Left ventricle myocardium inferior (tissue), 1 donor: Measurements from ENCODE around the gene GPC6. TPM values are rescaled to one million over a fixed set of nuclear protein-coding genes. Genes with fewer than 3 reads are reported as not detected.

Experiments used
- DNase-seq: peaks from one replicate; pipeline ENCODE4 v3.0.0-alpha.2; 2020
- H3K27ac ChIP-seq: fragments of 200-600 bp; replicated peaks from 2 replicates; pipeline ENCODE4 v1.8.0; 2021
- H3K27me3 ChIP-seq: fragments of 200-600 bp; 2 replicates; pipeline ENCODE4 v1.8.0; 2021; ENCODE audit warnings: low read depth
- H3K36me3 ChIP-seq: fragments of 200-600 bp; 2 replicates; pipeline ENCODE4 v1.8.0; 2021
- H3K4me1 ChIP-seq: fragments of 200-600 bp; 2 replicates; pipeline ENCODE4 v1.8.0; 2021
- H3K4me3 ChIP-seq: fragments of 200-600 bp; 2 replicates; pipeline ENCODE4 v1.8.0; 2021; ENCODE audit warnings: mild to moderate bottlenecking, moderate library complexity
- H3K9me3 ChIP-seq: fragments of 200-600 bp; replicated peaks from 2 replicates; pipeline ENCODE4 v1.8.0; 2021
- CTCF ChIP-seq: fragments of 200-600 bp; IDR thresholded peaks from 2 replicates; pipeline ENCODE4 v1.8.0; 2021; ENCODE audit warnings: antibody characterized with exemption, mild to moderate bottlenecking, borderline replicate concordance
- intact Hi-C: fragments of 100-400 bp; cut with micrococcal nuclease; formaldehyde crosslinking; loops from one replicate; pipeline ENCODE4 v1.11.0; 2022
- total RNA-seq: library from RNA; stranded (reverse); fragmentation: NEBNext Ultra II Directional; extraction: Animal tissue kit (Norgen Biotek cat#: 25700); gene quantifications from one replicate; pipeline ENCODE4 v1.2.1, GENCODE V29; 2021
- donor health status: DM: no; HTN: yes; CAD: no; lungs with severe emphysema.

The GPC6 gene
- total RNA-seq, 1 donor from 2014 or later: 1.8 TPM

- no peak for DNase-seq
- Histone ChIP-seq H3K36me3 (no peaks in the 10 kb centered on the region), H3K27me3 (no peaks in the 10 kb centered on the region), H3K4me1 (peaks cover 10% of the 10 kb centered on the region), H3K9me3 (no peaks in the 10 kb centered on the region), H3K4me3 (no peak overlapping the region), H3K27ac (no peak overlapping the region)
- no peak for TF ChIP-seq CTCF
- intact Hi-C loops: no loop called here
Measured at GRCh38 chr13:94408314-94409036, 1181.9 kb downstream of the GPC6 start.

DNA sequence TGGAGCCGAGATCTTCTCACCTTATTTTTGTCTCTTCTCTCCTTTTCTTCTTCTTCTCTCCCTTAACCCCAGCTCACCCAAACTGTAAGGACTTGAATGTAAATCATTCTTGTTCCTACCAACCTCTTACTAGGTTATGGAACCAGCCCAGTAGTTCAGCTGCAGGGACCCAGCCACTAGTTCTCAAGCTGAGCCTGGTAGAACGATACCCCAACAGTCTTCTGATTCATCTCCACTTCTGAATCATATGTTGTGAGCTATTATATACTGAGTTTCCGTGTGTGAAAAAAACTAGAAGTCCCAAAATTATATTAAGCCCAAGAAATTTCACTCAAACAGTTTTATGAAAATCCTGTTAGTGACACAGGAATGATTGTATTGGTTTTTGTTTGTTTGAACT is 1185.1 kb downstream of the GPC6 start:
- Histone ChIP-seq H3K27me3 (no peaks in the 10 kb centered on the region), H3K4me3 (no peak overlapping the region), H3K36me3 (no peaks in the 10 kb centered on the region), H3K27ac (no peak overlapping the region), H3K9me3 (no peaks in the 10 kb centered on the region), H3K4me1 (peaks cover 16% of the 10 kb centered on the region)
- no peak for DNase-seq
- no peak for TF ChIP-seq CTCF
- intact Hi-C loops: no loop called here

- H3K36me3 ChIP-seq: no peaks in the 10 kb centered on the region
- peaks cover 16% of the 10 kb centered on the region for H3K4me1 ChIP-seq
- no peak overlapping the region for H3K27ac ChIP-seq
- no peak for TF ChIP-seq CTCF
- peaks cover 5% of the 10 kb centered on the region for H3K27me3 ChIP-seq
- DNase-seq: no peak
- no peak overlapping the region for H3K4me3 ChIP-seq
- intact Hi-C loops: no loop called here
- peaks cover 9% of the 10 kb centered on the region for H3K9me3 ChIP-seq
Measured at GRCh38 chr13:94412870-94413597, 1186.4 kb downstream of the GPC6 start.

- intact Hi-C loops: no loop called here
- H3K27me3 ChIP-seq: peaks cover 9% of the 10 kb centered on the region
- peaks cover 16% of the 10 kb centered on the region for H3K4me1 ChIP-seq
- no peak for DNase-seq
- H3K27ac ChIP-seq: no peak overlapping the region
- no peak overlapping the region for H3K4me3 ChIP-seq
- H3K9me3 ChIP-seq: peaks cover 9% of the 10 kb centered on the region
- no peaks in the 10 kb centered on the region for H3K36me3 ChIP-seq
- TF ChIP-seq CTCF: no peak
Measured at GRCh38 chr13:94413598-94413944, 1187.0 kb downstream of the GPC6 start.

DNA sequence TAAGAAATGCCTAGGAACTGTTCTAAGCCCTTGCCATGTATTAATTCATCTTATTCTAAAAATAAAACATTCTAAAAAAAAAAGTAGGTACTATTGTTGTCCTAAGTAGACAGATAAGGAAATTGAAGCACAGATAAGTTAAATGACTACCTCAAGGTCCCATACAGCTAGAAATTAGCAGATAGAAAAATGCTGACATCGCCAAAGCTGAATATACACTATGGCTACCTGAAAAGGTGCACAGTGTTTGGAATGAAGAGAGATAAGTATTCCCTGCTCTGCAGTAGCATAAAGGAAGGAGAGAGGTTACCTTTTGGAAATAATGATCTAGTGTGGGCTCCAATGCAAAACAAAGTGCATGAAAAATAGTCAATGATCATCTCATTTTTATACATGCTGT is 1187.5 kb downstream of the GPC6 start:
- Histone ChIP-seq H3K36me3 (no peaks in the 10 kb centered on the region), H3K27ac (no peak overlapping the region), H3K27me3 (peaks cover 13% of the 10 kb centered on the region), H3K4me3 (no peak overlapping the region), H3K4me1 (peaks cover 16% of the 10 kb centered on the region), H3K9me3 (peaks cover 9% of the 10 kb centered on the region)
- intact Hi-C loops: no loop called here
- no peak for DNase-seq
- TF ChIP-seq CTCF: no peak
